ENCODE measurements around the gene DSCAM.

GRCh38 chr21:40351006-40351405 is 496.0 kb downstream of the DSCAM start:
- no peak for TF ChIP-seq CTCF (IDR thresholded peaks at IDR 0.05)
- TF ChIP-seq EZH2phosphoT487 (IDR thresholded peaks at IDR 0.05): no peak
- TF ChIP-seq EZH2 (IDR thresholded peaks at IDR 0.05): no peak
